Measurements from ENCODE around the gene GRXCR1.

GRXCR1 gene

DNA sequence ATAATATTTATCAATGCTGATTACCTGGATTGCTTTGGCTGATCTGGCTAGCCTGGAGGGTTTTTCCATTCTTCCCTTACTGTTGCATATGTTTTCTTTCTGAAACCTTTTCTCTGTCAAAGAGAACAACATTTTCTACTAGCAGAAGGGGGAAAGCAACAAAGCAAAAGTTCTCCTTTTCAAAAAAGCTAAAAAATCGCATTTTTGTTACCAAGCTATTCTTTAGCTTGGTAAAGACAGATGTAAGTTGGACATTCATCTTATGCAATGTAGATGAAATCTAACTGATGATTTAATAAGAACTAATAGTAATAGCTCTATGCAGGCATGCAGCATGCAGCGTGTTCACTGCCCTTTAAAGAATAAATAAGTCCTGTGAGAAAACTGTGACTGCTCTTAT lies at the start of gene GRXCR1:
GRXCR1 (plus strand) TSS at position 301 of the 400 bp plus-strand sequence. CDS start 554 bp downstream, outside the sequence.
- no peak for DNase-seq

DNA sequence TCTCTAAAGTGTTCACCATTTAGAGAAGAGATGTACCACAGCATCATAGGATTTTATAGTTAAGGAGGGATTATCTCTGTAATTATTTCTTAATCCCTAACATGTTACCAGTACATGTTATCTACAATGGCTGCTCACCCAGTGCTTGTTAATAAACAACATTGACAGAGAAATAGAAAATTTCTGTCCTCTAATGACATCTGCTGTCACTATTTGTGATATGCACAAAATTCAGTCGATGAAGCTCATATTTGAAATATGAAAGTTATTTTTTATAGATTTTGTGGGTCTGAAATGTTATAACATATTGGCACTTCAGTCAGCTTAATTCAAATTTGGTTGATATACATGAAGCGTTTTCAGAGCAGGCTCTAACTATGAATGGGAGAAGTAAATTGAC lies 48.8 kb upstream of the GRXCR1 start:
- no peak for DNase-seq

DNA sequence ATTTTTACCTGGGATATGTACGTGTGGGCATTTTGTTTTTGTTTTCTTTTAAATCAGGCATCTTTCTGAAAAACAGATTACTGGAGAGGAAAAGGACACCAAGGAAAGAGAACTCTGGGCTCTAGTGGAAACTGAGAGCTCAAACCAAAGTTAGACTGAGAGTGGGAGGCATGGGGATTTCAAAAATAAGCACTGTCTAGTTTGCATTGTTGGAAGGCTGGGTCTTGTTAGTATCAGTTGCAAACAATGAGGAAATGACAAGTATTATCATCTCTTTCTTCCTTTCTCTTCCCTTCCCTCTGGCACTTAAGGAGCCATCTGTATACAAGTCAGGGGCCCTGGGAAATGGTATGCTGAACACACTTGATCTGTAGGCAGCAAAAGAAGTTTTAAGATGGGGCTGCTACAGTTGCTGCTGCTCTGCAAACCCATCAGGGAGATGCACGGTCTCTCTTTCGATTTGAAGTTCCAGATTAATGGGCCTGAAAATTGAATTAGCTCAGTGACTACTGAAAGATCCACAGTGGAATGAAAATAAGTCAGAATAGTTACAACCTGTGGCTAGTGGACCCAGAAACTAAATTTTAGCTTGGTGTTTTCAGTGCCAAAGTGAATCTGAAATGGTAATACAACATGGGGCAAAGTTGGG lies 48.0 kb upstream of the GRXCR1 start:
- no peak for DNase-seq

DNA sequence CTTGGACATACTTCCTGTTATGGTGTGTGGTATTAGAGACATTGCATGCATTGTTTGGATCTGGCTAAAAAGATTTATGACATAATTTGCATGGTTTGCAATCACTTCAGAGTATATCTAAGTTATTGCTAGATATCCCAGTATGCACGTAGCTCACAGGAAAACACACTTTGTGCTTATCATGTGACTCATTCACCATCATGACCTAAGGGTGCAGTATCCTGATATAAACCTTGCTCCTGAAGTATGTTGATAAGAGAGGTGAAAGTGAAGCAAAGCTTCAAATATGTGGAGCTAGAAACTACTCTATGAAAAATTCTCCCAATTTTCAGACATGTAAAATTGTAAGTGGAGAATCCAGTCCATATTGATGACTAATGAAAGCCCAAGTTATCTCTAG lies 46.9 kb upstream of the GRXCR1 start:
- DNase-seq: no peak

DNA sequence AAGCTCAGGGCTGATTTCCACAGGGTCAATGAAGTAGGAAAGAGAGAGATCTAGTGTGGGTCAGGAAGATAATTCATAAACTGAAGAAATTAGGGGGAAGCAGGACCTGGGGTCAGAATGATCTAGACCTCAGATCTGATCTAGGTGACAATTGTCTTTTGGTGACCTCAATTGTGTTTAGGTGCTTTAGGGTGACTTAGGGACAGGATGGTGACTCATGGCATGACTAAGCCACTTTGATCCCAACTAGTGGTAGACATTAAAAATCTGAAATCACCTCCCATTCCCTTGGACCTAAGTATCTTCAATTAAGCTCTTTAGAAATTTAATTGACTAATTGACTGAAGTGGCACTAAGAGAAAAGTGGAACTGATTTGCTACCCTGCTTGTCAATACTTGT lies 36.7 kb upstream of the GRXCR1 start:
- DNase-seq: no peak

DNA sequence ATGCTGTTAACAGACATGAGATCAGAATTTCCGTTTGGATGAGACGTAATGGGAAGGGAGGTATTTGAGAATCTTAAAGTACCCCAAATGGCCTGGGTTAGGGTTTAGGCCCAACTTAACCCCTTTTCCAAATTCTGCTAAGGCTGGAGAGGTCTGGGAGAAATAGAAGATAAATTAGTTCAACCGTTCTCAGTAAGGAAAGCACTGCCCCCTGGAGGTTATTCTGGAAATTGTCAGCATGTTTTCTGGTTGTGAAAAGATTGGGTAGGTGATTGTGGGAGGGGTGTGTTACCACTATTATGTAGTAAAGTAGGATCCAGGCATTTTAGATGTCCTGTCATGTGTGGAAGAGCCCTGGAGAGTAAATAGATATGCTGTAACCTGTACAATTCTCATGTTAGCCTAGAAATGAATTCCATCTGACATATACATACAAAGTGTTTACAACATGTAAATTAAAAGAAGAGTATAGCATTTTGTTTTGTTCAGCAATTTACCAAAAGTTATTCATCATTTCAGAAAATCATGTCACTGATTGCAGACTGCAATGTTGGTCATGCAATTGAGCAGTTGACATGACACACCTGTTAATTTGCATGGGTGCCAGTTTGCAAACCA lies 26.8 kb upstream of the GRXCR1 start:
- peak; percentile 28 for DNase-seq

DNA sequence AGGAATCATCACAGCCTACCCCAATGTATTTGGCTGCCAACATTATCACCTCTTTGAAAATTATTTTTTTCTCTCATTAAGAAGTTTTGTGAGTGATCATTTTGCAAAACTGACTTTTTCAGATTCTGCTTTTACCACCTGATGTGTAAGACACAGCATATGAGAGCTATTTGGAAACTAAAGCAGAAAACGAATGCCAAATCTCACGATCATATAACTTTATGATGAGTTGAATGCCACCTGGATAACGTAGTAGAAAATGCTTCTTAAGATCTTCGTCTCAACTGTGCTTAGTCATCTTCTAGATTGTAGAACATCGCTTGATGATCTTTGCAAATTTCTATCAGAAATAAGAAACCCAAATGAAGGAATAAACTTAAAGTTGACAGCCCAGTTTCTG lies 21.3 kb upstream of the GRXCR1 start:
- DNase-seq: no peak

DNA sequence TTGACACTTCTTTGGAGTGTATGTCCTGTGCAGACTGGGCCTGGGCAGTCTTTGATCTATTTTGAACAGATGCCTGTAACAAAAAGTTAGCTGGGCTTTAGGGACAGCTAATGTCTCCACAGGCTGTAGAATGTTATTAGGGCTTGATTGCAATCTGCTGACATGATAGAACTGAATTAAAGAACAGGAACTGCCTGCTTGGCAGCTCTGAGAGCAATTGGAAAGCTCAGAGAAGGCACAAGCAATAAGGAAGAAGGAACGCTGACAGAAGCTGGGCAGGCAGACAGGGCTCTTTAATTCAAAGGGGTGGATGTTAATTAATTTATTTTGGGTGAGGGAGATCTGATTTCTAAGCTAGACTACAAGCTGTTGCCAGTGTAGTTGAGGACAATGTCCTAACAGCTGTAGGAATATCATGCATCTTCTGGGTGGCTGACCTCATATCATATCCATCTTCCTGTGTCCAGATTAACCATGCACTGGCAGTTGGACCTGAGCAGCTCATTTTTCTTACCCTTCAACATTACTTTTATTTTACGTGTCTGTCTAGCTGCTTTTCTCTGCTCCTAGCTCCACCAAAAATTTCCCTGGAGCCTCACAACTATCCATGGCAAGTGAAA lies 20.7 kb upstream of the GRXCR1 start:
- no peak for DNase-seq

DNA sequence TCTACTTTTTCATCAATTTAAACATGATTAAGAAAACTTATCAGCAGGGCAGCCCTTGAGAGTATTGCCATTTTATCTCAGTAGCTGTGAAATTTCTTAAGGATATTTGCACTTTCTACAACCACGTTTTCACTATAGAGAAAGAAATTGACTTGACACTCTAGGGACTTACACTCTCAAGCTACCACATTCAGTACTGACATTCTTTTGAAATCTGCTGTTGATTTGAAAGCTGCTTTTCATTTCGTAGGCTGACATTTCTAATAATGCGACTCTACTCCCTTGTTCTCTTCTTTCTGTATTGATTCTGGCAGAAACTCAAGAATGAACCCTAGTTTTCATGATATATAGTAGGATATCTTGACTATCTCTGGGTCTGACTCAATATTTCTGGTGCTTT lies 13.7 kb upstream of the GRXCR1 start:
- no peak for DNase-seq

DNA sequence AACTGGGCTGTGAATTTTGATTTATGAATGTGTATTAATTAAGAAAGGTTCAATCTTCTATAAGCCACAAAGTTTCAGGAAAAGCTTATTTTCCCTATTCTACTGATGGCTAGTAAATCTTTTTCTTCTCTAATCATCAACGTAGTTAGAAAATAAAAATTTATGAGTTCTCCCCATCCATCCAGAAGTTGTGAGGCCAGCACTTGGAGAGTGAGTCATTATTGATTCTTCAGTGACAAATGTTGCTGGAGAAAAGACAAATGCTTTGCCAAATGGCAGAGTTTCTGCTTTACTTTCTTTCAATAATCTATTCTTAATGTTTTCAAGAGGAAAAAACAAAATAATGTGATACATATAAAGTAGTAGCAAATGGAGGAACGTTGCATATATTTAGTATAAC lies 11.3 kb upstream of the GRXCR1 start:
- DNase-seq: no peak

DNA sequence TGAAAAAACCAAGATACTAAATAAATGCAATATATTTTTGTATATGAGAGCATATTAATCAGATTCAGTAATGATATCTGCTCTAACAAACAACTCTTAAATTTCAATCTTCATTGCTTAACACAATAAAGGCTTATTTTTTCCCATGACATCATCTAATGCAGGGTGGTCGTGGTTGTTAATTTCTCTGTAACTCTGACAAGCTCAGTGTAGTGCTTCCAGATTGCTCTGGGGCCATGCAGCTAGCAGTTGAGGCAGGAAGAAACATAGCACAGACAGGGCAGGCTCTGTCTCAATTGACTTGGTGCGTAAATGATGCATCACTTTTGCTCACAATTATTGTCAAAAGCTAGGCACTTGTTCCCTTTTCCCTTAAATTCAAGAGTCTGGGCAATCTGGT lies 869 bp upstream of the GRXCR1 start:
- DNase-seq: no peak

DNA sequence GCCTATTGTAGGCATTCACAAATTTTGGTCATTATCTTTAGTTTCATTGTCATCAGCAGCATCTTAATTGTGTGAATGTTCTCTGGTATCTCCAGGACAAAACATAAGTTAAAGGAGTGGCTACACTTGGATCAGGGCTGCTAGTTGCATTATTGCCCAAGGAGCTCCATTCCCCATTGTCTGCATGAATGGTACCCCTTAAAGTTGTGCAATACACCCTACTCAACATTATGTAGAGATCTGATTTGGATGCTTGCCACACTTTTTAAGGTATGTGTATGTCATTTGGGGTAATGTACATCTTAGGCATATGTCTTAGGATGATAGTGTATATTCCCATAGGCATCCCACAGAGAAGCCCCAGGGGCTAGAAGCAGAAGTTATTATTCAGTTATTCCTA lies 2.9 kb downstream of the GRXCR1 start:
- no peak for DNase-seq

DNA sequence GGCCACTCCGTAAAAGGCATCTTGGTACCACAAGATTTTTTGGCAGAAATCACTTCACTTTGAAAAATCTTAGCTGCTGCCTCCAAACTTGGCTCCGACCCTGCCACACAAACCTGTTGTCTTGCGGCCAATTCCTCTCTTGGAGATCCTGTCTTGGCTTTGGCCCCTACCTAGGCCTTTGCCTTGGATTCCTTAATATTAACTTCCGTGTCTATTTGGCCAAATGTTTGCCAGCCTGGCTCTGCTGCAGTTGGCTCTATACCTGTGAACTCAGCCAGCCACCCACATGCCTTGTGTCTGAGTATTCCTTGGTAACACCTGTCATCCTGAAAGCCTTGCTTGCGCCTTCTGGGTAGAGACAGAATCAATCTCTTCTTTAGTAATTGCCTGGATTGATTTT lies 12.5 kb downstream of the GRXCR1 start:
- DNase-seq: no peak

DNA sequence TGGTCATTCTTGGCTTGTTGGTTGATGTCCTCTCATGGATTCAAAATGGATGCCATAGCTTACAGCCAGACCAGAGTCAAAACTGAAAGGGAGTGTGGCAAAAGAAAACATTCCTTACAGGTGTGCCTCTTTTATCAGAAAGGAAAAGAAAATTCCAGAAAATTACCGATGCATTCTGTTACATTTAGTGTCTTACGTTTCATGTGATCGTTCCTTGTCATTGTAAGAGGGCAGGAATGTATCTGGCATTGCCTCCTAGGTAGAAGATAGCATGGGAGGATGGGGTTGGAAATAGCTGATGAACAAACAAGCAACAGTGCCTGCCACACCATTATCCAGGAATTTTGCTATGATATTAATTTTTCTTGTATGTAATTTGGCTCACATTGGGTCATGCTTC lies 13.1 kb downstream of the GRXCR1 start:
- DNase-seq: no peak

DNA sequence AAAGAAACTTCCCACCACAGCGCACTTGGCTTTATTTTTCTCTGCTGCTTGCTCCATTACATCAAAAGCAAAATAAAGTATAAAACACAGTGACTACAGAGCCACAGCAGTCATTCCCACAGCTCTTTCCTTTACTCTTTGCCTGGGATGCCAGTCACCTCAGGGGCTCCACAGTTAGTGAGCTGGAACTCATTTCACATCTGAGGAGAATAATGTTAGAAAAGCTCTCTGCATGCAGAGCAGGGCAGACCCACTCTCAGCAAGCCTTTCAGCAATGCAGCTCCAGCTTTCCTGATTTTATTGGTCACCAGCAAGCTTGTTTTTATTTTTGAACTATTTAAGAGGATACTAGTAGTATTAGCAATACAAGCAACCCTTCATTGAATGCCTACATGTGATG lies 13.8 kb downstream of the GRXCR1 start:
- no peak for DNase-seq

DNA sequence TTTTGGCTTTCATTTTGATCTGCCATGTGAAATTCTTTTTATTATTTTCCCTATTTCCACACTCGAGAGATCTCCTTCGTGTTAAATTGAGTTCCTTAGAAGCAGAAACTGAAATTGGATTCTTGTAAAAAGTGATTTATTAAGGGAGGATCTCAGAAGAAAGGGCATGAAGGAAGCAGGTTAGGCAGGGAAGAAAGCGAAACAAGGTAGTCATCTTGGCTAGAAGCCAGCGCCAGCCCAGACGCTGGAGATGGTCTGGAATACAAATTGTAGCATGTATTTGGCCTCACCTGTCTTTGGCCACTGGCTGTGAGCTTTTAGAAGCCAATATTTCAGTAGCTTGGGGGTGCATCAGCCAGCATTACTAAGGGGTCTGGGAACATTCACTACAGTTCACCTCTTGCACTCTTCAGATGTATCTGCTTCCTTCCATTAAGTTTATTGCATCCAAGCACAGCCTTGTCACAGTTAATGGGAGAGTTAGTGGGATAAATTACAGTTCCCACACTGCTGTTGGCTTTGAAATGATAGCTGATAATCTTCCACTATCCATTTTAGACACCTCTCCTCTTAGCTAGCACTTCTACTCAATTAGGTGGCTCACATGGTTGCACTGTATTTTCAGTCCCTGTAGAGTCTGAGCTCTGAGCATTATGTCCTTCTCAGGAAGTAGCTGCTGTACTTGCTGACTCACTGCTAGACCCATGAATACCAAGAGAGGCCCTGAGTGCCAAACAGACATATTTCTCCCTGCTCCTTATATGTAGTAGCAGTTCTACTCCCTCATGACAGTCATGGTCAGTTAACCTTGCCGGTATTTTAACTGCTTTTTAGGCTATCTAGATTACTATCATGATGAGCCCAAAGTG lies 14.6 kb downstream of the GRXCR1 start:
- DNase-seq: no peak

DNA sequence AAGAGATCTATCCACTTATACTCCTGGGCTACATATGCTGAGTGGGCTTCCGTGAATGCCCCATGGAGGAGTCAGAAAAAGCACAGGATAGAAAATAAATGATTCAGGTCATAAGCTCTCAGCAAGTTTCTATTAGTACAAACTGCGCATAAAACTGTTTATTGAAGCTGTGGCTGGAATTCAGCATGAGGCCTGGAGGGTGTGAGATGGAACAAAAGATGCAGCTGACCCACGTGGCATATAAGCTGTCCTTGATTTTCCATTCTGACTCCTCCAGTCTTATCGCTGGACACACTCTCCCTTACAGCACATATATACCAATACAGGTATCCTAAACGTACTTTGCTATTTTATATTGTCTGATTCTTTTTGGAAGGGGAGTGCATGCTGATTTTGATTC lies 17.9 kb downstream of the GRXCR1 start:
- no peak for DNase-seq

DNA sequence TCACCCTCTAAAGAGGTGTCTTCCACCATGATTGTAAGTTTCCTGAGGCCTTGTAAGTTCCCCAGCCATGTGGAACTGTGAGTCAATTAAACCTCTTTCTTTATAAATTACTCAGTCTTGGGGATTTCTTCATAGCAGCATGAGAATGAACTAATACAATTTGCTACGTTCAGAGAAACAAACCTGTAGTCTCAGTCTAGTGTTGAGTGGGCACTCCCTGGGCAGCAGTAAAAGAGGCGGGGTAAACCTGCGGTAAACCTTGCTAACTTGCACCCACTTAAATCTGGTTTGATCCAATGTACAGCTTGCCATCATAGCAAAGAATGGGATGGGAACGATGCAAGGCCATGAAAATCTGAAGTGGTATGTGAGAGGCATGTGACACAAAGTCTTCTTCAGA lies 22.4 kb downstream of the GRXCR1 start:
- DNase-seq: no peak

DNA sequence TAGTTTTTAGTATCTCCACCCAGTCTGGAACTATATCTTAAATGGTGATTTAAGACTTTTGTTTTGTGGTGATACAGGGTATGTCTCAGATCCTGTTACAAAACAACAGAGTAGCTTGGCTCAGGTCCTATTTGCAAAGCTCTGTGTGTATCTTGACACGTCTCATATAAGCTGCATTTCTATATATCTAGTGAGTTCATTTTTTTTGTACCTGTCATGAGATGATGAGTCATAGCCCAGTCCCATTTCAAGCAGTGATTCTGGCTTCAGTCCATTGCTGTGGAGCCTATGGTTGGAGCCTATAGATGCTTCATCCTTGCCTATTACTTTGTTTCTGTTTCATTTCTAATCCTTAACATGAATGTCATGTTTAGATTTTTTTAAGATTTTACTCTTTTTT lies 23.0 kb downstream of the GRXCR1 start:
- DNase-seq: no peak

DNA sequence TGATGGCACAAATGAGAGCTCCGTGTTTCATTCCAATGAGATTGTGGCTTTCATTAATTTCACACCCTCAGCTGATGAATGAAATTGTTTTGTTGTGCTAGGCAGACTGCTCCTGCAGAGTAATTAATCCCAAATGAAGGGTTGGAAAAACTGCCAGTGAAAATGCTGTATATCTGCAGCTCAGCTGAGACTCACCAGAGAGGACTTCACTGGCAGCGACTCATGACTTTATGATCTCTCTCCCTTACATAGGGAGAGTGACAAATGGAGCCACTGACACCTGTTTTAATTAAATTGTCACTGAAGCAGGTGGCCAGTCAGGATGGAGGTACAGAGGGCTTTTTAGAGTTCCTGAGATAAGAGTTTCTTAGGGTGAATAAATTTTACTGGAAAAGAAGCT lies 24.8 kb downstream of the GRXCR1 start:
- no peak for DNase-seq

DNA sequence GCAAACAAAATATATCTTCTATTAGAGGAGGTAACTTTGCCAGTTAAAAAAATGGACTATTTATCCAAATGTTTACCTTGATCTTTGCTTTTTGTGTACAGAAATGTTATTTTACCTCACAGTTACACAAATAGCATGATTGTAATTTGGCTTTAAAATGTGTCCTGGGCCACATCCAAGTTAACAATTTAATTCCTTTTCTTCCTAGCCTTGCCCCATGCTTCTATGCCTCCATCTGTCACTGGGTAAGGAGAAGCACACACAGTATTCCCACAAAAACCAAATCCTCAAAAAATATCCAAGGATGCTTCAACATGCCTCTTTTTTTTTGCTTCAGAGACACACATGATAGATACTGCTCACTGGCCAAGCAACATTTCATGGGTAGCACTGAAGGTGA lies 30.9 kb downstream of the GRXCR1 start:
- DNase-seq: no peak

DNA sequence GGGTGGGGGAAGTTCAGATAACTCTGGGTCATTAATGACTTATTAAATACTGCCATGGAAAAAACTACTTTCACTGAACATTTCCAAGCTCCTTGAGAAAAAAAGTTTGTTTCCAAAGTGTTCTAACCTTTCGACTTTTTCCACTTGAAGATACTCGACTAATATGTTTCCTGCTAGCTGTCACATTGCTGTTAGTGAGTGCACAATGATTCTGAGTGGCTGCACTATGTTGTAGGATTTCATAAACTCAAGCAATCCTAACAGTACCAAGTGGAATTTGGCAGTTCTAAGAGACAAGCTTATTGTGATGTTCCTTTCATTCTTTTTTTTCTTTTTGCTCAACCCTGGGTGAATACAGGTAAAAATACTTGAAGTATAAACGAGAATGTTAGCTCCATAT lies 33.4 kb downstream of the GRXCR1 start:
- no peak for DNase-seq

DNA sequence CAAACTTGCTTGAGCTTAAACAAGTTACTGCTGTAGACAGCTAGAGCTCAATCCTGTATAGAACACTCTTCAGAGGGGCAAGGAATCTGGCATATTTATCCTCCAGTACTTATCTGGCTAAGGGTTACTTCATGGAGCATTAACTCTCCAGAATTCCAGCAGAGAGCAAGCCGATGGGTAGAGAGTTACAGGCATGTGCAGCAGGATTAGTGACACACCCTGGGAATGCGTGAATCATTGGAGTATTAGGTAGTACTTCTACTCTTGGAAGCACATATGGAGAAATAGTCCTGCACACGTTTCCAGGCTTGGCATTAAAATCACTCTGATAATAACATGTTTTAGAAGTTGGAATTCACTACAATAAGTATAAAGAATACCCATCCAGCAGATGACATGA lies 35.4 kb downstream of the GRXCR1 start:
- DNase-seq: no peak

DNA sequence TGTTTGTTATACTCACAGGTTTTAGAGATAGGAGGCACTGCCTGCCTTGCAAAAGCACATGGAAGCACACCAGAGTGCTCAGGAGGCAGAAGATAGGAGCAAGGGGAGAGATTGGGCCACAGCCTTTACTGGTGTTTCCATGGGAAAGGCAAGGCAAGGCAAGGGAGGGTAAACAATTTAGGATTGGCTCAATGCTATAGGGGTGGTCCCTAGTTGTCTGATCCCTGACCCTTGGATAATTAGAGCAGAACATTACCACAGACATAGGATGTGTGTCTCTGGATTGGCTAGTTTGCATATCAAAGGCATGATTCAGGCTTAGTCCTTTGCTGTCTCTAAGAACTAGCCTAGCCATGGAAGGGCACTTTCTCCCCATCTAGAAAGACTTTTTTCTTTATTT lies 36.1 kb downstream of the GRXCR1 start:
- no peak for DNase-seq

Data from femur (tissue), 1 donor.